Measurements from ENCODE around the gene ADORA2B. TPM values are rescaled to one million over a fixed set of nuclear protein-coding genes. Genes with fewer than 3 reads are reported as not detected.

The ADORA2B gene
- total and polyA plus RNA-seq, 2 of the 8 experiments (the other 6 are each of a cell fraction or from before 2014, with no cell fraction given) = 2.6 to 8.2 TPM

GRCh38 chr17:15952916-15953790 lies 8.2 kb downstream of the ADORA2B start (continued):
- TF ChIP-seq, protein P1, sequence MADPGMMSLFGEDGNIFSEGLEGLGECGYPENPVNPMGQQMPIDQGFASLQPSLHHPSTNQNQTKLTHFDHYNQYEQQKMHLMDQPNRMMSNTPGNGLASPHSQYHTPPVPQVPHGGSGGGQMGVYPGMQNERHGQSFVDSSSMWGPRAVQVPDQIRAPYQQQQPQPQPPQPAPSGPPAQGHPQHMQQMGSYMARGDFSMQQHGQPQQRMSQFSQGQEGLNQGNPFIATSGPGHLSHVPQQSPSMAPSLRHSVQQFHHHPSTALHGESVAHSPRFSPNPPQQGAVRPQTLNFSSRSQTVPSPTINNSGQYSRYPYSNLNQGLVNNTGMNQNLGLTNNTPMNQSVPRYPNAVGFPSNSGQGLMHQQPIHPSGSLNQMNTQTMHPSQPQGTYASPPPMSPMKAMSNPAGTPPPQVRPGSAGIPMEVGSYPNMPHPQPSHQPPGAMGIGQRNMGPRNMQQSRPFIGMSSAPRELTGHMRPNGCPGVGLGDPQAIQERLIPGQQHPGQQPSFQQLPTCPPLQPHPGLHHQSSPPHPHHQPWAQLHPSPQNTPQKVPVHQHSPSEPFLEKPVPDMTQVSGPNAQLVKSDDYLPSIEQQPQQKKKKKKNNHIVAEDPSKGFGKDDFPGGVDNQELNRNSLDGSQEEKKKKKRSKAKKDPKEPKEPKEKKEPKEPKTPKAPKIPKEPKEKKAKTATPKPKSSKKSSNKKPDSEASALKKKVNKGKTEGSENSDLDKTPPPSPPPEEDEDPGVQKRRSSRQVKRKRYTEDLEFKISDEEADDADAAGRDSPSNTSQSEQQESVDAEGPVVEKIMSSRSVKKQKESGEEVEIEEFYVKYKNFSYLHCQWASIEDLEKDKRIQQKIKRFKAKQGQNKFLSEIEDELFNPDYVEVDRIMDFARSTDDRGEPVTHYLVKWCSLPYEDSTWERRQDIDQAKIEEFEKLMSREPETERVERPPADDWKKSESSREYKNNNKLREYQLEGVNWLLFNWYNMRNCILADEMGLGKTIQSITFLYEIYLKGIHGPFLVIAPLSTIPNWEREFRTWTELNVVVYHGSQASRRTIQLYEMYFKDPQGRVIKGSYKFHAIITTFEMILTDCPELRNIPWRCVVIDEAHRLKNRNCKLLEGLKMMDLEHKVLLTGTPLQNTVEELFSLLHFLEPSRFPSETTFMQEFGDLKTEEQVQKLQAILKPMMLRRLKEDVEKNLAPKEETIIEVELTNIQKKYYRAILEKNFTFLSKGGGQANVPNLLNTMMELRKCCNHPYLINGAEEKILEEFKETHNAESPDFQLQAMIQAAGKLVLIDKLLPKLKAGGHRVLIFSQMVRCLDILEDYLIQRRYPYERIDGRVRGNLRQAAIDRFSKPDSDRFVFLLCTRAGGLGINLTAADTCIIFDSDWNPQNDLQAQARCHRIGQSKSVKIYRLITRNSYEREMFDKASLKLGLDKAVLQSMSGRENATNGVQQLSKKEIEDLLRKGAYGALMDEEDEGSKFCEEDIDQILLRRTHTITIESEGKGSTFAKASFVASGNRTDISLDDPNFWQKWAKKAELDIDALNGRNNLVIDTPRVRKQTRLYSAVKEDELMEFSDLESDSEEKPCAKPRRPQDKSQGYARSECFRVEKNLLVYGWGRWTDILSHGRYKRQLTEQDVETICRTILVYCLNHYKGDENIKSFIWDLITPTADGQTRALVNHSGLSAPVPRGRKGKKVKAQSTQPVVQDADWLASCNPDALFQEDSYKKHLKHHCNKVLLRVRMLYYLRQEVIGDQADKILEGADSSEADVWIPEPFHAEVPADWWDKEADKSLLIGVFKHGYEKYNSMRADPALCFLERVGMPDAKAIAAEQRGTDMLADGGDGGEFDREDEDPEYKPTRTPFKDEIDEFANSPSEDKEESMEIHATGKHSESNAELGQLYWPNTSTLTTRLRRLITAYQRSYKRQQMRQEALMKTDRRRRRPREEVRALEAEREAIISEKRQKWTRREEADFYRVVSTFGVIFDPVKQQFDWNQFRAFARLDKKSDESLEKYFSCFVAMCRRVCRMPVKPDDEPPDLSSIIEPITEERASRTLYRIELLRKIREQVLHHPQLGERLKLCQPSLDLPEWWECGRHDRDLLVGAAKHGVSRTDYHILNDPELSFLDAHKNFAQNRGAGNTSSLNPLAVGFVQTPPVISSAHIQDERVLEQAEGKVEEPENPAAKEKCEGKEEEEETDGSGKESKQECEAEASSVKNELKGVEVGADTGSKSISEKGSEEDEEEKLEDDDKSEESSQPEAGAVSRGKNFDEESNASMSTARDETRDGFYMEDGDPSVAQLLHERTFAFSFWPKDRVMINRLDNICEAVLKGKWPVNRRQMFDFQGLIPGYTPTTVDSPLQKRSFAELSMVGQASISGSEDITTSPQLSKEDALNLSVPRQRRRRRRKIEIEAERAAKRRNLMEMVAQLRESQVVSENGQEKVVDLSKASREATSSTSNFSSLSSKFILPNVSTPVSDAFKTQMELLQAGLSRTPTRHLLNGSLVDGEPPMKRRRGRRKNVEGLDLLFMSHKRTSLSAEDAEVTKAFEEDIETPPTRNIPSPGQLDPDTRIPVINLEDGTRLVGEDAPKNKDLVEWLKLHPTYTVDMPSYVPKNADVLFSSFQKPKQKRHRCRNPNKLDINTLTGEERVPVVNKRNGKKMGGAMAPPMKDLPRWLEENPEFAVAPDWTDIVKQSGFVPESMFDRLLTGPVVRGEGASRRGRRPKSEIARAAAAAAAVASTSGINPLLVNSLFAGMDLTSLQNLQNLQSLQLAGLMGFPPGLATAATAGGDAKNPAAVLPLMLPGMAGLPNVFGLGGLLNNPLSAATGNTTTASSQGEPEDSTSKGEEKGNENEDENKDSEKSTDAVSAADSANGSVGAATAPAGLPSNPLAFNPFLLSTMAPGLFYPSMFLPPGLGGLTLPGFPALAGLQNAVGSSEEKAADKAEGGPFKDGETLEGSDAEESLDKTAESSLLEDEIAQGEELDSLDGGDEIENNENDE (IDR thresholded peaks at IDR 0.05; ENCODE audit: insufficient replicate concordance, low read length) = no peak
- TF ChIP-seq CTCF (IDR thresholded peaks at IDR 0.05; ENCODE audit: control extremely low read depth in 1 of 3, insufficient read depth in 1 of 3, low read depth in 1 of 3, low read length in 3 of 3) = no peak
